ENCODE results near the gene ITCH.

DNA sequence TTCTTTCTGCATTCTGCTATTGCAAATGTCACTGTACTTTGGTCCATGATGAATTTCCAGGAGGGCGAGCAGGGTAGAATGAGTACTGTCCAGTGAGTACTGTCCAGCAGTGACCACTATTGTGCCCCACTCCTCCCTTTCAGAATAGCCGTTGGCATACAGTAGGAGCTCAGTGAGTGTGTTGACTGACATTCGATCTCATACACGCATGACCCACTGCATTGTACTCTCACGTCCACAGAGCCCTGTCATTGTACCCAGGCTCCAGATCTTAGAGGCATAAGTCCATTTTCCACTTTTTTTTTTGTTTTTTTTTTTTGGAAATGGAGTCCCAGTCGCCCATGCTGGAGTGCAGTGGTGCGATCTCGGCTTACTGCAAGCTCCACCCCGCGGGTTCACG, 161.4 kb downstream of the ITCH start:
- no peak for TF ChIP-seq TAF1 (IDR thresholded peaks at IDR 0.05; ENCODE audit: low read depth)
- TF ChIP-seq CTCF (IDR thresholded peaks at IDR 0.05; ENCODE audit: poor library complexity, severe bottlenecking) = no peak

Data from neural cell (in vitro differentiated cells).